Upper lobe of left lung (tissue), 4 donors: ENCODE data around the gene VPS8.

Experiments used
- POLR2A ChIP-seq, 4 donors: fragments of 450-650 bp; IDR thresholded peaks; one replicate each; pipeline ENCODE4 v1.5.1; 2016 to 2017; ENCODE audit warnings: antibody characterized with exemption in 4 of 4, mild to moderate bottlenecking in 2 of 4
- TF ChIP-seq, protein P1 (sequence below), 6 experiments: fragments of 450-650 bp in 4 of 6; fragments of 200-600 bp in 2 of 6; sonication (generic) in 2 of 6; IDR thresholded peaks; one replicate each; pipeline ENCODE4 v1.5.1; 2016 to 2019; ENCODE audit warnings: antibody characterized with exemption in 6 of 6

DNA sequence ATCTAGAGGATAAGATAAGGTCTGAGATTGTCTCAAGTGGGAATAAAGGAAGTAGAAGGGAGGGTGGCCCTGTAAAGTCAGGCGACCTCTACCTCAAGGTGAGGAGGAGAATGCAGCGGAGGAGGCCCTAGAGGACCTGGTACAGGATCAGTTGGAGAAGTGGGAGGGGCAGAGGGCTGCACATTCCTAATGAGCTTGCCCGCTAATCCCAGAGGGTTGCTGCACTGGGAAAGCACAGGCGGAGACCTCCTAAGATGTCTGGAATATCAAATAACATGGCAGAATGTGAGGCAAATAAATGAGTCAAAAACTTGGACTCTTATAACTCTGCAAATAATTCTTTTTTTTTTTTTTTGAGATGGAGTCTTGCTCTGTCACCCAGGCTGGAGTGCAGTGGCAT, 30.2 kb upstream of the VPS8 start:
- TF ChIP-seq, protein P1, sequence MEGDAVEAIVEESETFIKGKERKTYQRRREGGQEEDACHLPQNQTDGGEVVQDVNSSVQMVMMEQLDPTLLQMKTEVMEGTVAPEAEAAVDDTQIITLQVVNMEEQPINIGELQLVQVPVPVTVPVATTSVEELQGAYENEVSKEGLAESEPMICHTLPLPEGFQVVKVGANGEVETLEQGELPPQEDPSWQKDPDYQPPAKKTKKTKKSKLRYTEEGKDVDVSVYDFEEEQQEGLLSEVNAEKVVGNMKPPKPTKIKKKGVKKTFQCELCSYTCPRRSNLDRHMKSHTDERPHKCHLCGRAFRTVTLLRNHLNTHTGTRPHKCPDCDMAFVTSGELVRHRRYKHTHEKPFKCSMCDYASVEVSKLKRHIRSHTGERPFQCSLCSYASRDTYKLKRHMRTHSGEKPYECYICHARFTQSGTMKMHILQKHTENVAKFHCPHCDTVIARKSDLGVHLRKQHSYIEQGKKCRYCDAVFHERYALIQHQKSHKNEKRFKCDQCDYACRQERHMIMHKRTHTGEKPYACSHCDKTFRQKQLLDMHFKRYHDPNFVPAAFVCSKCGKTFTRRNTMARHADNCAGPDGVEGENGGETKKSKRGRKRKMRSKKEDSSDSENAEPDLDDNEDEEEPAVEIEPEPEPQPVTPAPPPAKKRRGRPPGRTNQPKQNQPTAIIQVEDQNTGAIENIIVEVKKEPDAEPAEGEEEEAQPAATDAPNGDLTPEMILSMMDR (IDR thresholded peaks at IDR 0.05), result no peak
- no peak for TF ChIP-seq POLR2A (IDR thresholded peaks at IDR 0.05)
